ENCODE results near the gene MRPL27.
"Not testable (repeated sequence)": the region's sequence is repeated elsewhere in the genome, so short reads cannot be mapped to it uniquely, and the experiment has no call there.

Gene MRPL27

DNA sequence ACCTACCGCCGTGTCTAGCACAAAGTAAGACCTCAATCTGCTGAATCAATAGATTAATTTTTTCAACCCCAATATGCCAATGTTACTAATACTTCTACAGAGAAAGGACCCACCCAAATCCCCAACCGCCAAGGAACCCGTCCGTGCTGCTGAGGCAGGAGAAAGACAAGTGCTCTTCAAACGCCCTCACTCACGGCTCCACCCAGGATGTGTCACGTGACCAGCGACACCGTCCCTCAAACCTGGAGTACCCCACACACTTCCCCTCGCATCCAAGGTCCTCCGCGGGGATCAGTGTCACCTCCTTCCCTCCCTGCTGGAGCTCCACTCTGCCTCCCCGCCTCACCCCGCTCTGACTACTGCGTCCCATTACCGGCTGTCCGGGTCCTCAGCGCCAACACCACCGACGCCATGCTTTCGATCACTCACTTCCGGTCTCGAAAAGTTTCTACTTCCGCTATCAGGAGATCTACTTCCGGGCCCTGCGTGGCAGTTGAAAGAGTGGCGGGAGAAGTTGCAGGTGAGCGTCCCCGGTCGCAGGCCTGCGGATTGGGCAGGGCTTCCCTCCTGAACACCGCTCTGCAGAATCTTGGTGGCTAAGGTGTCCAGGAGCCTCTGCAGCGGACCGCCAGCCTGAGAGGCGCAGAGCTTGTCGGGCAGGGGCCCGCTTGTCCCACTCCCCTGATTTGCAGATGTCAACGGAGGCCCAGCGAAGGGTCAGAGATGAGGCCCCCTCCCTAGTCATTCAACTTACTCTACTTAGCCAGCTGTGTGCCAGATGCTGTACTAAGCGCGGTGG lies at the start of gene MRPL27, which contains the start of gene EME1:
Gene MRPL27, minus strand, starts transcription at position 427 of the 799 bp plus-strand sequence. Its CDS starts 14 bp downstream, at position 413.
Gene EME1, plus strand, starts transcription at position 472 of the 799 bp plus-strand sequence. CDS start 1,980 bp downstream, outside the sequence.
- peak; percentile 99 for DNase-seq

DNA sequence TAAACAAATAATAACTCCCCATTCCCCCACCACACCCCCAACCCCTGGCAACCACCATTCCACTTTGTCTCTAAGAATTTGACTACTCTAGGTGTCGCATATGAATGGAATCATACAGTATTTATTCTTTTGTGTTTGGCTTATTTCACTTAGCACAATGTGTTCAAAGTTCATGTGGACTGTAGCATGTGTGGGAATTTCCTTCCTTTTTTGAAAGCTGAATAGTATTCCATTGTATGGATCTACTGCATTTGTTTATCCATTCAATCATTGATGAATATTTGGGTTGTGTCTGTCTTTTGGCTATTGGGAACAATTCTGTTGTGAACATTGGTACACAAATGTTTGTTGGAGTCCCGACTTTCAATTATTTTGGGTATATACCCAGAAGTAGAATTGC lies 49.8 kb upstream of the MRPL27 start:
- no peak for DNase-seq

DNA sequence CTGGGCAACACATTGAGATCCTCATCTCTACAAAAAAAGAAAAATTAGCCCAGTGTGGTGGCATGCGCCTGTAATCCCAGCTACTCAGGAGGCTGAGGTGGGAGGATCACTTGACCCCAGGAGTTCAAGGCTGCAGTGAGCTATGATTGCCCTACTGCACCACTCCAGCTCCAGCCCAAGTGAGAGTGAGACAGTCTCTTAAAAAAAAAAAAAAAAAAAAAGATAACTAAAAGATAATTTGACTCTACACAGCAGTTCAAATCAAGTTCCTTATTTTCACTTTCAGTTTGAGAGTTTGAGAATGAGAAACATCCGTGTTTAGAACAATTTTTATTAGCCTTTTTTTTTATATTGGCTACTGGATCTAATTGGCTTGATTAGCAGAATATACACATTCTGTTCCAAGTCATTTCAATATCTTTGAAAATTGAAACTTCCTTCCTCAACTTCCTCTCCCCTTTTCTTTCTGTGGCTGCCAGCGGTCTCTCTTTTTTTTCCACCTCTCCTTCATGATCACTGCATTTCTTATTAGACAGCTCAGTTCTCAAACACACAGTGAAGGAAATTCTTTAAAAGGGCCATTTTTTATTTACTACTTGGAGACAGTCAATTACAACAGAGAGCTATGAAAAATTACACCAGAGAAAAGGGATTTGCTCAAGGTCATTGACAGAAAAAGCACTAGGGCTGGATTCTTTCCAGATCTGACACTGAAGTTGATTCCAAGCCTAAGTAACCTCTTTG lies 48.5 kb upstream of the MRPL27 start:
- DNase-seq, result peak; percentile 65 to 68

DNA sequence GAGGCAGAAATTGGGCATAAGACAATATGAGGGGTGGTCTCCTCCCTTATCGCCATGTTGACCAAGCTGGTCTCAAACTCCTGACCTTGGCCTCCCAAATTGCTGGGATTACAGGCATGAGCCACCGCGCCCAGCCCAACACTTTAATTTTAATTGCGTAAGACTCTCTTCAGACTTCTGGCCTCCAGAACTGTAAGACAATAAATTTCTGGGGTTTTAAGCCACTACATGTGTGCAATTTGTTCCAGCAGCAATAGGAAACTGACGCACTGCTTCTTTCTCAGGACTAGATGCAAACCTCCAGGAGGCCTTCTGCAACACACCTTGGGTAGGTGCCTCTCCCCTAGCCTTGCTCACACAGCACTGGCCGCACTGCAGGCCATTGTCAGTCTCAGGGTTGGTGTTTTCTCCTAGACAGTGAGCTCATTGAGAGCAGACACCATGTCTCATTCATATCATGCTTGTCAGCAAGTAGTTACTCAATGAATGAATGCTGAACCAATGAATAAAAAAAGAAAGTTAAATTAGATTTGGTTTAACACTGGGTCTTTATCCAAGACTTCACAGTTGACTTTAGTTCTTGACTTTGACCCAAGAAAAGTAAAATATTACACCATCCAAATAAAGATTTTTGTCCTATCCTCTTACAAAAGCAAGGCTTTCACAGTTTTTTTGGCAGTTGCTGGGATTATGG lies 47.6 kb upstream of the MRPL27 start:
- DNase-seq, result no peak

DNA sequence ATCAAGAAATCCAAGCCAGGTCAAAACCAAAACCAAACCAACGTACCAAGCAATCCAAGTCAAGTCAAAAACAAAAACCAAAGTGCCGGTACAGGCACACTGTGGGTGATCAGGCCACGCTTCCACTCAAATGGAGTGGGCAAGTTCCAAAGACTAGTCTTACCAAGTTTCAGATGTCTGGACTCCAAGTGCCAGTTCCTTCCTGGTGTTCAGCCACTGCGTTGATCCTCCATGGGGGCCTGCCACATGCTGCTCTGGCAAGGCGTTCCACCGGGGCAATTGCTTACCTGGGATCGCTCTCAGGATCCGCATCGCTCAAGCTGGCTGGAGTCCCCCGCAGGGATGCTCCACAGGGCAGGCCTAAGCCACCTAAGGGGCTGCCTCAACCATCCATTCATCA lies 46.6 kb upstream of the MRPL27 start:
- not testable (repeated sequence) for DNase-seq

DNA sequence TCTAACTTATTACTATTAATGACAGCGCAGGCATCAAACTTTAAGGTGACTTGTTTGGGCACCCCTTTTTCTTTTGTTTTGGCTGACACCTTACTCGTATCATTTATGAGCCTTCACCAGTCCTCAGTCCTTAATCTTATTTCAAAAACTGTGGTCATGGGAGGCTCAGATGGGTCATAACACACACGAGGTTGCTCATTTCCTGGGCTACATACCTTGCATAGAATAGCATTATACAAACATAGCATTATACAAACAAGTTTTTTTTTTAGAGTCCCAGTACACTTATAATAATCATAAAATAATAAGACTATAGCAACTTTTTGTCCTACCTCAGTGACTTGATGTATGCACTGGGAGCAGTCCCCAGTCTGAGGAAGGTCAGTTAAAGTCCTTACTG lies 41.8 kb upstream of the MRPL27 start:
- no peak for DNase-seq

DNA sequence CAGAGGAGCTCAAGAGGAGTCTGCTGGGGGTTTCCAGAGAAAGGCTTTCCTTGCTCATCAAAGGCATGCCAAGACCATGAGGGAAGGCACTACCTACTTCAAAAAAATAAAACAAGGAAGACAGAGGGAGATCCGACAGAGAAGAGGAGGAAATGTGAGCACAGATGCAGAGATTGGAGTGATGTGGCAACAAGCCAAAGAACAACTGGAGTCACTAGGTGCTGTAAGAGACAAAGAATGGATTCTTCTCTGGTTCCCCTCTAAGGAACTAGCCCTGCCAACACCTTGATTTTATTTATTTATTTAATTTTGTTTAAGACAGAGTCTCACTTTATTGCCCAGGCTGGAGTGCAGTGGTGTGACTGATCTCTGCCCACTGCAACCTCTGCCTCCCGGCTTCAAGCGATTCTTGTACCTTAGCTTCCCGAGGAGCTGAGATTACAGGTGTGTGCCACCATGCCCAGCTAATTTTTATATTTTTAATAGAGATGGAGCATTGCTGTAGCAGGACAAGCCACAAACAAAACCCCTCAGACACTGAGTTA lies 39.3 kb upstream of the MRPL27 start:
- no peak for DNase-seq

DNA sequence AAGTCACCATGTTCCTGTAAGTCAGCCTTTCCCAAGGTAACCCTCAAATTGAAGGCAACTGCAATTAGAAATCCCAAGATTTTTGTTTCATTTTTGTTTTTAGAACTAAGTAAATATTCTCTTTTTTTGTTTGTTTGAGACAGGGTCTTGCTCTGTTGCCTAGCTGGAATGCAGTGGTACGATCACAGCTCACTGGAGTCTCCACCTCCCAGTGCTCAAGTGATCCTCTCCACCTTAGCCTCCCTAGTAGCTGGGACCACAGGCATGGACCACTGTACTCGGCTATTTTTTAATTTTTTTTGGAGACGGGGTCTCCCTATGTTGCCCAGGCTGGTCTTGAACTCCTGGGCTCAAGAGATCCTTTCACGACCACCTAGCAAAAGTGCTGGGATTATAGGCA lies 34.9 kb upstream of the MRPL27 start:
- no peak for DNase-seq

DNA sequence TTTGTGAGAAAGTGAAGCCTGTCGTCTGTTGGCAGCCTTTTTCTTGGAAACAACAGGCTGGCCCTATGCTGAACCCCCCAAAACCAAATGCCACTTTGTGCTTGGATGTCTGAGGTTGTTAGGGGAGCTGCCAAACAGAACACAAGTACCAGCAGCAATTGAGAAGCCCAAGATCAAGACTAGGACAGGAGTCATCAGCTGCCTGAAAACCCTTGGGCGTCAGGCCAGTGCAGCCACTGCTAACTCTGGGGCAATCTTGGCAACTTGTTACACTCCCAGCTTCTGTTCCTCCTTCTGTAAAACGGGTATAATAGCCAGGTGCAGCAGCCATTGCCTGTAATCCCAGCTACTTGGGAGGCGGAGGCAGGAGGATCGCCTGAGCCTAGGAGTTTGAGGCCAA lies 33.6 kb upstream of the MRPL27 start:
- DNase-seq, result no peak

DNA sequence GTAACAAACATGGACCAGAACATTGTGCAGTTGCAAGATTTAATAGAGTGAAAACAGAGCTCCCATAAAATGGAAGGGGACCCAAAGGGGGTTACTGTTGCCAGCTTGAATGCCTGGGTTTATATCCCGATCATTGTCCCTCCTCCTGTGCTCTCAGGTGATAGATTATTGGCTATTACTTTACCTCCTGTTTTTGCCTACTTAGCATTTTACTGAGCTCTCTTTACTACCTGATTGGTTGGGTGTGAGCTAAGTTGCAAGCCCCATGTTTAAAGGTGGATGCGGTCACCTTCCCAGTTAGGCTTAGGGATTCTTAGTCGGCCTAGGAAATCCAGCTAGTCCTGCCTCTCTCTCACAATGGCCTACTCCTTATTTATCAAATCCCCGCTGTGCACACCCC lies 32.4 kb upstream of the MRPL27 start:
- not testable (repeated sequence) for DNase-seq

DNA sequence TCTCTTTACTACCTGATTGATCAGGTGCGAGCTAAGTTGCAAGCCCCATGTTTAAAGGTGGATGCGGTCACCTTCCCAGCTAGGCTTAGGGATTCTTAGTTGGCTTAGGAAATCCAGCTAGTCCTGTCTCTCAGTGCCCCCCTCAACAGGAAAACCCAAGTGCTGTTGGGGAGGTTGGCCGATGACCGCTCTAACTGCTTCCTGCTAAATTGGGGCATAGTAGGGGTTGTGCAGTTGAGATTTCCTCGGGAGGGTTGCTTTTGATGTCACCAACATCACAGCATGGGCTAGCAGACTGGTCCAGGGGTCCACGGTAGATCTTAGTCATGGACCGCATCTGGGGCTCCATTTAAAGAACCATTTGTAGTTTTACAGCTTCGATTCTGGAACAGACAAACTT lies 26.6 kb upstream of the MRPL27 start:
- not testable (repeated sequence) for DNase-seq

DNA sequence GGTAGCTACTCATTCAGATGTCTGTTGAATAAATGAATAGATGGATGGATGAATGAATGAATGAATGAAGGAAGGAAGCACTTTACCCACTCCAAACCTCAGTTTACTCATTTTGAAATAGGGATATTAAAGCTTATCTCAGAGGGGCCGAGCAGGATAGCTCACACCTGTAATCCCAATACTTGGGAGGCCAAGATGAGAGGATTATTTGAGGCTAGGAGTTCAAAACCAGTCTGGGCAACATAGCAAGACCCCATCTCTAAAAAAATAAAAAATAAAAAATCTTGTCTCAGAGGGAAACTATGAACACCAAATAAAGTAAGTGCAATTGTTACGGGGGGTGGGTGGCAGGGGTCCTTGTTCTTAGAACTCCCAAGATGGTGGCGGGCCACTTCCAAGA lies 25.7 kb upstream of the MRPL27 start:
- DNase-seq, result not testable (repeated sequence)

DNA sequence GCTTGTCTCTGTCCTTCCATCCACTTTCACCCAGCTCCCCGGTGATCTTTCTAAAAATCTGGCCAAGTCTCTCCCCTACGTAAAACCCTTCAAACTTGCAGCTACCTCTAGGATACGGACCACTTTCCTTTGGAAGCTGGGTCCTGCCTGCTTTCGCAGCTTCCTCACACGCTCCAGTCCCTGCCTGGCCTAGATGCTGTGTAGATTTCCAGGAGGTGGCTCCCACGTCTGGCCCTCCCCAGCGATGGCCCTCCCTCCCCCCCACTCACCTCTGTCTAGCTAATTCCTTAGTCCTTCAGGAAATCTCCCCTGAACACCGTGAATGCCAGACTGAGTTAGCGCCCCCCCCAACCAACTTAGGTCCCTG lies 24.9 kb upstream of the MRPL27 start:
- no peak for DNase-seq

DNA sequence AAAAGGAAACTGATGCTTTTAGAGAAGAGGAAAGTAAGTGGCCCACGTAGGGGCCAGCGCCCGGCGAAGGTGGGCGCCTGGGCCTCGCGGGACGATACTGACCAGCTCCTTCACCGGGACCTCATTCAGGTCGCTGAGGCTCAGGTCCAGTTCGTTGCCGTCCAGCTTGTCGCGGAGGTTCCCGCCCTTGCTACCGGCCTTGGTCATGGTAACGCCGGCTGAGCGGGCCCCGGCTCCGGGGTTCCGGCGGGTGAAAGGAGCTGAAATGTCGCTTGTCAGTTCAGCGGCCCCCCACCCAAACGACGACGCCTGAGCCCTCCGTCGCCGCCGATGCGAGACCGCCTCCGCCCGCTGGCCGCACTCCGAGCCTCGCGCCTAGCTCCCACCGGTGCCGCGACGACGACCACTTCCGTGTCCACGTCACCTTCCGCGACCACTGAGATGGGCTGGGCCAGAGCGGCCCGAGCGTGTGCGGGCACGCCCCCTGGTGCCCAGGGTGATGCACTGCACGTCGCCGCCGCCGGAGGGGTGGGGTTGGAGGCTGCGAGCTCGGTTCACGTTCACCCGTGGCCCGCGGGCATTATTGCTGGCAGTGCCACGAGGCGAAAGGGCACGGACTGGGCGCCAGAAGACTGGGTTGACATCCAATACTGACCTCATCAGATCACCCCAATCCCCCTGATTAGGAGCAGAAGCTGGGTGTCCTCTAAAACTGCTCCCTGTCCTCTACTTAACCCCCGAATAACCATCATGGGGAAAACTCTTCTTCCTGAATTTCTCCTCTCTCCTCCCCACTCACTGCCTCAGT lies 24.3 kb upstream of the MRPL27 start, which contains the start of gene LRRC59:
Gene LRRC59, minus strand, starts transcription at position 413 of the 808 bp plus-strand sequence. Its CDS starts 206 bp downstream, at position 207.
- DNase-seq, result peak; percentile 92 to 93

DNA sequence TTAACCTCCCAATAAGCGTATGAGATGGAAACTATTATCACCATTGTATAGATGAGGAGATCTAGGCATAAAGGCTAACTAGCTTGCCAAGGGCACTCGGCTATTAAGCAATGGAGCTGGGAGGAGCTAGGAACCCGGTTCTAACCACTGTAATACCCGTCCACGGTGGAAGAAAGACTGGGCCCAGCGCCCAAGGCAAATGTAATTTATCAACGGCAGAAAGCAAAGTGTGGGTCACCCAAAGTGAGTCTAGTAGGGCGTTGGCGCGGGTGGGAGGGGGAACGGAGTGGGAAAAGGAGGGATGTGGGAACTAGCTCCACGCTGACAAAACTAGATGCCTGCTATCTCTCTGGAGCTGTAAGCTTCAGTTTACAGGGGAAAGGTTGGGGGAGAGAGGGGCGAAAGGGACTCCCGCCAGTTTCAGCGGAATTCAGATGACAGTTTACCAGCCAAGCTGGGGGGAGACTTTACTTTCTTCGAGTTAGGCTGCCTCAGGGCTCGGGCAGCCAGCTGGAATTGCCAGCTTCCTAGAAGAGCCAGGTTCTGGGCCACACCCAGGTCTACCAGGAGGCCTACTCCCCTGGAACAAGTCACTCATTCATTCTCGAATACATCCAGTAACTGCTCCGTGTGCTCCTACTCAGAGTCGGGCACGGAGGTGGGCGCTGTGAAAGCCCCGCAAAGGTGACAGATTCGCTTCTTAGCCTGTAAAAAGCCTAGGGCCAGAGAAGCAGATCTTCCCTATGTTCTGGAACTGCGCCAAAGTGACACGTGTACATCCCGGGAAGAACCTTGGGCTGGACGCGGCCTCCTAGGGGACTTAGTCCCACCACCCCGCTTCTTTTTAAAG lies 23.5 kb upstream of the MRPL27 start:
- DNase-seq, result peak; percentile 29 to 36

DNA sequence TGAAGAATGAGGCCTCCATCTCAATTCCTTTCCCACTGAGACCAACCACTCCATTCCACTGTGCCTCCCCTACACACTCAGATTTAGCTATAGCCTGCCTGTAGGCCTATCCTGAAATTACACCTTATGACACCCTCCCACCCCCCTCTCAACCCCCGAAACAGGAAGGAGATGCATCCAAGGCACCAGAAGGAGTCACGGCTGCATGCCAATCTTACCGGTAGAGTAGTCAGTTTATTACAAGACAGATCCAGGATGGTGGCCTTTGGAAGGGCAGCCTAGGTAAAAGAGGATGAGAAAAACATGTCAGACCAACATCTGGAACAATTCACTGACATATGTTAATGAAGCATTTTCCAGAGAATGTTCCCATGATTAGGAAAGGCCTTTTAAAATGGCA lies 21.7 kb upstream of the MRPL27 start:
- DNase-seq, result no peak

DNA sequence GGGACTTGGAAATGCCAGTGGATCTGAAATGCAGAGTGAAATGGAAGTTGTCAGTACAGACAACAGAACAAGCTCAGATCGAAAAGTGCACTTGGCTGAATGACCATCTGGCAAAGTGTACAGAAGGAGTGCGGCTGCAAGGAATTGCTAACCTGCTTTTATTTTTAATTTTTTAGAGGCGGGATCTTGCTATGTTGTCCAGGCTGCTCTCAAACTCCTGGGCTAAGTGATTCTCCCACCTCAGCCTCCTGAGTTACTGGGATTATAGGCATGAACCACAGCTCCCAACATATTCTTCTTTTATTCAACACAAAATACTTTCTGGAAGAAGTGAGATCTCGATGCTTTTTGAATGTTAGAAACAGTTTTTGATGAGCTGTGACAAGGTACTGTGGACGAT lies 20.7 kb upstream of the MRPL27 start:
- DNase-seq, result no peak

DNA sequence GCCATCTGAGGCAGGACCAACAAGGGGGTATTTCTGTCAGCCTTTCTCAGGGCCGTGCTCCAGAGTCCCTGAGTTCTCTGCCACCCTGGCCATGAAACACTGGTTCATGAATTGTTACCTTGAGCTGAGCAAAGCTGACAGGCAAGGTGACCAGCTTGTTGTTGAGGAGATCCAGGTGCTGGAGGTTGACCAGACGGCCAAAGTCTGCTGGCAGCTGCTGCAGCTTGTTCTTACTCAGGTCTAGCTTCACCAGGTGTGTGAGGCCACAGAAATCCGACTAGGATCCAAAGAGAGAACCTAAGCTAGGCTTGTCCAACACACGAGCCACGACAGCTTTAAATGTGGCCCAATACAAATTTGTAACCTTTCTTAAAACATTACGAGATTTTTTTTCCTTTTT lies 19.6 kb upstream of the MRPL27 start:
- DNase-seq, result no peak

DNA sequence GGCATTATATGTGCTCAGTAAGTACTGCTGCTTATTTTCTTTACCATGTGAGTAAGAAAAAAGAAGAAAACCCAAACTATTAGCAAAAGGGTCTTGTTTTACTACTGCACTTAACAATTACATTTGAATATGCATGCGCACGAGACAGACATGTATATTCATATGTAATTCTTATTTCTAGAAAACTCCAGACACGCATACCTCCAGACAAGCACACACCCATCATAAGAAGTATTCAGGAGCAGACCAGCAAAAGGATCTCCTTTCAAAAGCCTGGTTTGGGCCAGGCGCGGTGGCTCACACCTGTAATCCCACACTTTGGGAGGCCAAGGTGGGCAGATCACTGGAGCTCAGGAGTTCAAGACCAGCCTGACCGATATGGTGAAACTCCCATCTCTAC lies 16.6 kb upstream of the MRPL27 start:
- no peak for DNase-seq

DNA sequence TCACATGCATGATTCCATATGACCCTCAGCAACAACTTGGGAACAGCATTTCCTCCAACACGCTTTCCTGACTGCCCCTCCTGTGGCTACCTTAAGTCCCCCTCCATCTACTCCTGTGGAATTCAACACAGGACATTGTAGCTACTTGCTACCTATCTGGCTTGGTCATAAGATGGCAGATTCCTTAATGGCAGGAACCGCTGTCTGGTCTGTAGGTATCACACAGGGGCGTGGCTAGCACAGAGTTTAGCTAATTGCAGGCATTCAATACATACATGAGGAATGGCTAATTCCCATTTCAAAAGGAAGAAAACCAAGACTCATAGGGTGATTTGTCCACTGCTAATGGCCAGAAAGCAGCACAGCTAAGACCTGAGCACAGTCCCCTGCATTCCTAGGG lies 15.7 kb upstream of the MRPL27 start:
- DNase-seq, result no peak

DNA sequence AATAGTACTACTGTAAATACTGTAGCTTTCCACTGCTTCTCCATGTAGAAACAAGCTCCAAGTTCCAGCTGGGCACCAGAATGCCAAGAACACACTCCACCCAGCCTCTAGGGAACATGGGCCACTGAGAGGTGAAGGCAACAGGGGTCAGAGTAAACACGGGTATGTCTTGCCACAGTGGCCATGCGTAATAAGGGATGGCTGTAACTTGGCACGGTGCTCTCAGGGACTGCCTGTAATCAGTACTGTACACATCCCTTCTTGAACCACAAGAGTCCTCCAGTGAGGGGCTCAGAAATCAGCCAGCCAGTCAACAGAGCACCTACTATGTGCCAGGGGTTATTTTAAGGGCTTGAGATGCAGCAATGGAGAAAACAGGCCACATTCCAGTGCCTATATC lies 13.5 kb upstream of the MRPL27 start:
- DNase-seq, result no peak

Data from Kasumi-1 (cell line).